Progenitor cell of endocrine pancreas (in vitro differentiated cells): ENCODE results near the gene MAST2. TPM values are rescaled to one million over a fixed set of nuclear protein-coding genes. Genes with fewer than 3 reads are reported as not detected.
"Not testable (repeated sequence)": the region's sequence is repeated elsewhere in the genome, so short reads cannot be mapped to it uniquely, and the experiment has no call there.

Source experiments
- DNase-seq: peaks from one replicate; pipeline ENCODE4 v3.0.0; 2021; ENCODE audit warnings: low spot score; ENCODE audit not compliant: unreplicated experiment
- H3K27ac Mint-ChIP-seq: 2 replicates; pipeline ENCODE4 v1.8.0; 2021; ENCODE audit warnings: mild to moderate bottlenecking, moderate library complexity, mixed read lengths
- H3K27me3 Mint-ChIP-seq: 2 replicates; pipeline ENCODE4 v1.8.0; 2021; ENCODE audit warnings: mixed read lengths
- H3K36me3 Mint-ChIP-seq: 2 replicates; pipeline ENCODE4 v1.8.0; 2022; ENCODE audit warnings: mixed read lengths; ENCODE audit not compliant: insufficient read depth
- H3K4me1 Mint-ChIP-seq: 2 replicates; pipeline ENCODE4 v1.8.0; 2021; ENCODE audit warnings: low read depth, mixed read lengths
- H3K4me3 Mint-ChIP-seq: 2 replicates; pipeline ENCODE4 v1.8.0; 2021; ENCODE audit warnings: low read depth, mild to moderate bottlenecking, moderate library complexity, mixed read lengths
- H3K9me3 Mint-ChIP-seq: 2 replicates; pipeline ENCODE4 v1.8.0; 2021; ENCODE audit warnings: low read depth, mixed read lengths
- total RNA-seq: library from RNA; stranded (reverse); gene quantifications from 2 replicates; pipeline ENCODE4 v1.2.1, GENCODE V29; 2021
- TF ChIP-seq, protein P1 (sequence below): fragments of 200-600 bp; sonication (generic); IDR thresholded peaks from one replicate; pipeline ENCODE4 v1.5.0; 2021; ENCODE audit warnings: antibody characterized with exemption, mild to moderate bottlenecking; ENCODE audit not compliant: unreplicated experiment

Gene MAST2
- total RNA-seq, 1 donor from 2014 or later, result 47.8 TPM

DNA sequence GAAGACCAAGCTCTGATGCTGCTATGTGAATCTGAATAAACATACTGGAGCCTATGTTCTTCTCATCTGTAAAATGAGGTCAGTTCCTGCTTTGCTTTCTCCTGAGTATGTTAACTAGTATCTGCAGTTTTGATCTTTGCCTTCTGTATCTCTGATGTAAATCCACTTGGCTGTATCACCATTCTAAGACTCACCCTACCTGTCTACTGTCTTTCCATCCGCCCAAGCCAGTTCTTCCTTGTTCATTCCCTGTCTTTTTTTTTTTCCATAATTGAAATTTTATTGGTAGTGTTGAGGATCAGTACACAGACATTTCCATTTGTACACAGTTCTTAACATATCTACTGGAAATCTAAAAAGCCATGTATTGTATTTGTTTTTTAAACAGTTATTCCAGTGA is 31.3 kb downstream of the MAST2 start:
- H3K9me3 Mint-ChIP-seq, result no peaks in the 10 kb centered on the region
- H3K36me3 Mint-ChIP-seq, result peaks cover 11% of the 10 kb centered on the region
- H3K27ac Mint-ChIP-seq, result no peak overlapping the region
- H3K4me3 Mint-ChIP-seq, result no peak overlapping the region
- no peaks in the 10 kb centered on the region for H3K27me3 Mint-ChIP-seq
- H3K4me1 Mint-ChIP-seq, result peaks cover 3% of the 10 kb centered on the region
- DNase-seq, result no peak
- TF ChIP-seq, protein P1, sequence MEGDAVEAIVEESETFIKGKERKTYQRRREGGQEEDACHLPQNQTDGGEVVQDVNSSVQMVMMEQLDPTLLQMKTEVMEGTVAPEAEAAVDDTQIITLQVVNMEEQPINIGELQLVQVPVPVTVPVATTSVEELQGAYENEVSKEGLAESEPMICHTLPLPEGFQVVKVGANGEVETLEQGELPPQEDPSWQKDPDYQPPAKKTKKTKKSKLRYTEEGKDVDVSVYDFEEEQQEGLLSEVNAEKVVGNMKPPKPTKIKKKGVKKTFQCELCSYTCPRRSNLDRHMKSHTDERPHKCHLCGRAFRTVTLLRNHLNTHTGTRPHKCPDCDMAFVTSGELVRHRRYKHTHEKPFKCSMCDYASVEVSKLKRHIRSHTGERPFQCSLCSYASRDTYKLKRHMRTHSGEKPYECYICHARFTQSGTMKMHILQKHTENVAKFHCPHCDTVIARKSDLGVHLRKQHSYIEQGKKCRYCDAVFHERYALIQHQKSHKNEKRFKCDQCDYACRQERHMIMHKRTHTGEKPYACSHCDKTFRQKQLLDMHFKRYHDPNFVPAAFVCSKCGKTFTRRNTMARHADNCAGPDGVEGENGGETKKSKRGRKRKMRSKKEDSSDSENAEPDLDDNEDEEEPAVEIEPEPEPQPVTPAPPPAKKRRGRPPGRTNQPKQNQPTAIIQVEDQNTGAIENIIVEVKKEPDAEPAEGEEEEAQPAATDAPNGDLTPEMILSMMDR, result no peak

DNA sequence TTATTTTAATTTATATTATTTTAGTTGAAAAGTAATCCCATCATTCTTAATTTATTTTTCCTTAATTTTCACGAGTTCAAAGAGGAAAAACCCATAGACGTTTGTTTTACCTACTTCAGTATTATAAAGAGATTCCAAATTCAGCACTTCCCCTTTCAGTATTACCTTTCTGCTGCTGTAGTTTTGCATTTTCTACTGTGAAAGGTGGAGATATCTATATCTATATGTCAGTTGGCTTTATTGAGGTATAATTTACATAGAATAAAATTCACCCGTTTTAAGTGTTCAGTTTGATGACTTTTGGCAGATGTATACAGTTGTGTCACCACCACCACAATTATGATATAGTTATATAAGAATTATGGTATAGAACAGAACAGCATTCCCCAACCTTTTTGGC is 33.0 kb downstream of the MAST2 start:
- TF ChIP-seq, protein P1, result no peak
- no peak overlapping the region for H3K4me3 Mint-ChIP-seq
- no peak for DNase-seq
- H3K9me3 Mint-ChIP-seq, result no peaks in the 10 kb centered on the region
- H3K27me3 Mint-ChIP-seq, result no peaks in the 10 kb centered on the region
- H3K4me1 Mint-ChIP-seq, result no peaks in the 10 kb centered on the region
- H3K27ac Mint-ChIP-seq, result no peak overlapping the region
- peaks cover 9% of the 10 kb centered on the region for H3K36me3 Mint-ChIP-seq

DNA sequence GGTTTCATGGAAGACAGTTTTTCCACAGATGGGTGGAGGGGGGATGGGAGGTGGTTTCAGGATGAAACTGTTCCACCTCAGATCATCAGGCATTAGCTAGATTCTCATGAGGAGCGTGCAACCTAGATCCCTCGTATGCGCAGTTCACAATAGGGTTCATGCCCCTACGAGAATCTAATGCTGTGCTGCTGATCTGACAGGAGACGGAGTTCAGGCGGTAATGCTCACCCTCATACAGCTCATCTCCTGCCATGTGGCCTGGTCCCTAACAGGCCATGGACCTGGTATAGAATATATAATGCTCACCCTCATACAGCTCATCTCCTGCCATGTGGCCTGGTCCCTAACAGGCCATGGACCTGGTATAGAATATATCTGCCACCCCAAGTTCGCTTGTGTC is 33.4 kb downstream of the MAST2 start:
- not testable (repeated sequence) for H3K27ac Mint-ChIP-seq, H3K27me3 Mint-ChIP-seq, H3K36me3 Mint-ChIP-seq, H3K4me3 Mint-ChIP-seq, H3K4me1 Mint-ChIP-seq, DNase-seq, H3K9me3 Mint-ChIP-seq

DNA sequence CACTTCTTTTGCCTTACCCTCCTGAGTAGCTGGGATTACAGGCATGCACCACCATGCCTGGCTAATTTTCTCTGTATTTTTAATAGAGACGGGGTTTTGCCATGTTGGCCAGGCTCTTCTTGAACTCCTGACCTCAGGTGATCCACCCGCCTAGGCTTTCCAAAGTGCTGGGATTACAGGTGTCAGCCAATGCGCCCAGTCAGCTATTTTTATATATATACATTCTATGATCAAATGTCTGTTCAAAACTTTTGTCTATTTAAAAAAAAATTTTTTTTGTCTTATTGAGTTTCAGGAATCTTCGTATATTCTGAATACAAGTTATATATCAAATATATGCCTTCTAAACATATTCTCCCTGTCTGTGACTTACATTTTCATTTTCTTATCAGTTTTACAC is 34.9 kb downstream of the MAST2 start:
- not testable (repeated sequence) for H3K4me3 Mint-ChIP-seq, H3K27me3 Mint-ChIP-seq, DNase-seq, H3K36me3 Mint-ChIP-seq, H3K9me3 Mint-ChIP-seq, H3K27ac Mint-ChIP-seq, H3K4me1 Mint-ChIP-seq

DNA sequence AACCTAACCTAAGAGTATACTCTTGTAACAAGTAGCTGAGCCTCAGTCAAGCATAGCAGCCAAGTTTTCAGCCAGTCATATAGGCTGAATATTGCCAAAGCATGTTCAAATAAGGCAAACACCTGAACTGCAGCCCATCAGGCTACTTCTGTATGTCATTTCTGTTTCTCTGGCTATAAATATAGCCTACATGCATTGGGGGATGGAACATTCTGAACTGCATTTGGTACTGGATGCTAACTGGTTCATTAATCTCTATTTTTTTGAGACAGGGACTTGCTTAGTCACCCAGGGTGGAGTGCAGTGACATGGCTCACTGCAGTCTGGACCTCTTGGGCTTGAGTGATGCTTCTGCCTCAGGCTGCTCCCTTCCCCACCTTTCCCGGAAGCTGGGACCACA is 37.3 kb downstream of the MAST2 start:
- no peak overlapping the region for H3K27ac Mint-ChIP-seq
- H3K27me3 Mint-ChIP-seq, result no peaks in the 10 kb centered on the region
- TF ChIP-seq, protein P1, result no peak

DNA sequence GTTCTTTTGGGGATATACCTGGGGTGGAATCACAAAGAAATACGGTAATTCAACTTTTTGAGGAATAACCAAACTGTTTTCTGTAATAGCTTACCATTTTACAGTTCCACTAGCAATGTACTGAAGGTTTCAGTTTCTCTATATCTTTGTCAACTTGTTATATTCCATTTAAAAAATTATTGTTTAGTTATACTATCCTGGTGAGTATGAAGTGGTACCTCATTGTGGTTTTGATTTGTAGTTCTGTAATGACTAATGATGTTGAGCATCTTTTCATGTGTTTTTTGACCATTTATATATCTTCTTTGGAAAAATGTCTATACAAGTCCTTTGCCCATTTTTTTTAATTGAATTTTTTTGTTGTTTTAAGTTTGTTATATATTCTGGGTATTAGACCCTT is 39.4 kb downstream of the MAST2 start:
- no peak overlapping the region for H3K4me3 Mint-ChIP-seq
- H3K36me3 Mint-ChIP-seq, result peaks cover 1% of the 10 kb centered on the region
- H3K27ac Mint-ChIP-seq, result no peak overlapping the region
- no peaks in the 10 kb centered on the region for H3K27me3 Mint-ChIP-seq
- H3K4me1 Mint-ChIP-seq, result peaks cover 5% of the 10 kb centered on the region
- TF ChIP-seq, protein P1, result no peak
- DNase-seq, result no peak
- no peaks in the 10 kb centered on the region for H3K9me3 Mint-ChIP-seq

More for the DNA sequence above, 37.3 kb downstream of the MAST2 start:
- DNase-seq, result no peak
- Mint-ChIP-seq H3K36me3 (peaks cover under 1% of the 10 kb centered on the region), H3K9me3 (no peaks in the 10 kb centered on the region), H3K4me1 (peaks cover 3% of the 10 kb centered on the region), H3K4me3 (no peak overlapping the region)
